NCI-H2107 treated with DMSO at 0.1 percent for 48 hours (cell line): ENCODE results near the gene TRAM2.

Experiments
- DNase-seq: peaks from one replicate; lab custom pipeline; 2025; ENCODE audit not compliant: unreplicated experiment; lab: John Stamatoyannopoulos, UW

Gene TRAM2

DNA sequence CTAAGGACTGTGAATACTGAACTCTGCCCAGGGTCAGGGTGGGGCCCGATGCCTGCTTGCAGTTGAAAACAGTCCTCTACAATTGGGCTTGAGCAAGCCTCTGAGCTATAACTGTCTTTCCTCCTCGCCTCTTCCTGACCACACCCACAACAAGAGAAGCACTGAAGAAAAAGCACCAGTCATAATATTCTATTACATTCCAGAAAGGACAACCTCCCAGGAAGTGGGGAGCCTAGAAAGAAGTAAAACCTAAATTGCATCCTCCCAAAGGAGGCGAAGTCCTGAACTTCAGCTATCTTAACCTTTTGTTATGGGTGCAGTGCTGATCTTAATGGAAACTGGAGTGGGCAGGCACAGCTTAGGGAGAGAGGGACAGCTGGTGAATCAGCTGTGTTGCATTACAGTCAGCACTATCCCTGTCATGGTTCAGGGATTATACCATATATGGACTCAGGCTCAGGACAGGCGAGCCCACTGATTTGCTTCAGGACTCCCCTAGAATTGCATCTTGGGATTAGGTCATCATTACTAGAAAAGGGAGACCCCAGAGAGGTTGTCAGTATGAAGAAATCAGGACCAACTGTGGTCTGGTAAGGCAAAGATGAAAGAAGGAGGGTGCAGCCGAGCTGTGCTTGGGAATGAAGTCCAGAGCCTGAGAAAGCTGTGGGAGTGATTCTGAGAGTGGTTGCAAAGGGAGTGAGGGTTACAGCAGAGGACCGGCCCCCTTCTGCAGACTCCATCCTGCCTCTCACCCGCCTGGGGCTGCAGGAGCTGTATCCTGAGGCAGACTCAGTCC is 18.3 kb upstream of the TRAM2 start:
- no peak for DNase-seq

- no peak for DNase-seq
Measured at GRCh38 chr6:52594221-52594620, 17.4 kb upstream of the TRAM2 start.

GRCh38 chr6:52591832-52592231 is 15.0 kb upstream of the TRAM2 start:
- peak; percentile 7 for DNase-seq

GRCh38 chr6:52590152-52590891 is 13.5 kb upstream of the TRAM2 start:
- no peak for DNase-seq

- DNase-seq: no peak
Measured at GRCh38 chr6:52588710-52589091, 11.8 kb upstream of the TRAM2 start.

DNA sequence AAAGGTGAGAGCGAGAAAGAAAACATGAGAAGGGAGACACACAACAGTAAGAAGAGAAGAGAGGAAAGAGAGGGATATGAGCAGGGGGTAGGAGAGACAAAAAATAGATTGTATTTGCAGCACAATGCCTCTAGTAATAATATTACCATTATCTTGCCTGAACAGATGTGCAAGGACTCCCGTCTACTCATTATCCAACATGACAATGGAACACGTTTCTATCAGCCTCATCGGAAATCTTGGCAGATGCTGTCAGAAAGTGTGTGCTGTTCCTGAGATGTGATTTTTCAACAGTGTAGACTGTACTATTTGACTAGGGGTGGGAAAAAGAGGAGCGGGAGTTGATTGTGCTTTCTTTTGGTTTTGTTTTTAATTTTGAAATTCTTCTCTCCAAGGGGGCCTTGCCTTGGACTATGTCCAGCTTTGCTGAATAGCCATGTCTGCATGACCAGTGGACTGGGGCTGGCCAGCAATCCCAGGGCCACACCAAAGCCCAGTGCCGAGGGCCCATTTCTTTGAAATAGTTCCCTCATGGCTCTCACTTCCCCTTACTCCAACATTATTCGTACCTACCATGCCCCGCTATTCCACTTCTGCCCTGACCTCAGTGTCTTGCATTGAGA is 11.3 kb upstream of the TRAM2 start:
- DNase-seq: no peak

DNA sequence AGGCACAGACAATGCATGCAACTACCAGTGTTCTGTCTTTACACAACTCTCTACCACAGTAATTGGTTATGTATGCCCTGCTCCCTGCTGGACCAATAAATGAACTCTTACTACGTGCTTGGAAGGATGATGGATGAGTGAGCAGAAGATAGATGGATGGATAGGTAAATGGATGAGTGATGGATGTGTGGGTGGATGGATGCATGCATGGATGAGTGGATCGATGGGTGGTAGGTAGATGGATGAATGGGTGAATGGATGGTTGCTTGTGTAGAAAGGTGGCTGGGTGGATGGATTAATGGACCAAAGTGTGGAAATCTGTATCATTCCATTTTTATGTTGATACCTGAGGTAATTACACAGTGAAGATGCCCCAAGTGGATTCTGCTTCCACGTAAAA is 10.1 kb upstream of the TRAM2 start:
- DNase-seq: no peak

DNA sequence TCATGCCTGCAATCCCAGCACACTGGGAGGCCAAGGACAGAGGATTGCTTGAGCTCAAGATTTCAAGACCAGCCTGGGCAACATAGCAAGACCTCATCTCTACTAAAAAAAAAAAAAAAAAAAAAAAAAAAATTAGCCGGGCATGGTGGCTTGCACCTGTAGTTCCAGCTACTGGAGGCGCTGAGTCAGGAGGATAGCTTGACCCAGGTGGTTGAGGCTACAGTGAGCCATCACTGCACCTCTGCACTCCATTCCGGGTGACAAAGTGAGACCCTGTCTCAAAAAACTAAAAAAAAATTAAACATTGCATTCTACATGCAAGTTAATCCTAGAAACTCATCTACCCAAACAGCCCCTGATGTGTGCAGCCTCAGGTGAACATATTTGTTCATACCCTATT is 7.3 kb upstream of the TRAM2 start:
- DNase-seq: no peak

DNA sequence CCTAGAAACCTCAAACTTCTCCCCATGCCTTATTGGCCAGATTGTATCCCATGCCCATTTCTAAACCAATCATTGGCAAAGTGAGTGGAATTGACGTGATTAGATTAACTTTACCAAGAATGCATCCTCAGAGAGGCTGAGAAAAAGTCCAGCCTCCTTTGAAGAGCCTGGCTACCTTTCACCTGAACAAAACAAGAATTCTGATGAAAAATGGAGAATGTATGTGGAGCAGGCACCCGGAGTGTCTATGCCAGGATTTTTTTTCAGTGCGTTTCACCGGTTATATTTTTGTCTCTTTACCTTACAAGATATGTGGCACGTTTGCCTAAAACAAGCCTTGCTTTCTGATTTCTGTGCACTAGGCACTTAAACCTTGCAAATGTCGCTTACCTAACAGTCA is 6.1 kb upstream of the TRAM2 start:
- DNase-seq: no peak

- no peak for DNase-seq
Measured at GRCh38 chr6:52582446-52582845, 5.6 kb upstream of the TRAM2 start.

DNA sequence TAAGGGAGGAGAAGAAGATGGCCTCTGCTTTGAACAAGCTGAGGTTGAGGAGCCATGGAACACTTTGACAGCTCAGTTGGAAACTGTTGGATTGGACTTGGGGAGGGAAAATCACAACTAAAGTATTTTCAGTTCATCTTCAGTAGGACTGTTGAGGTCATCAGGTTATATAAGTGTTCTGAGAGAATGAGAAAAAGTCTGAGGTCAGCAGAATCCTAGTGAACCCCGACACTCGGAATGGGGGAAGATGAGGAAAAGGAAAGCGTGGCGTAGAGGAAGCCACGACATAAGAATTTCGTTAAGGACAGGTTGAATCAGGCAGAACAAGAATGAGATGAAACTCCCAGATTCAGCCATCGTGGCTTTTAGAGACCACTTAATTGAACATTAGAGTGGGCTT is 4.0 kb upstream of the TRAM2 start:
- DNase-seq: no peak

- no peak for DNase-seq
Measured at GRCh38 chr6:52579006-52579660, 2.3 kb upstream of the TRAM2 start.

- no peak for DNase-seq
Measured at GRCh38 chr6:52577778-52578463, 1.1 kb upstream of the TRAM2 start.

DNA sequence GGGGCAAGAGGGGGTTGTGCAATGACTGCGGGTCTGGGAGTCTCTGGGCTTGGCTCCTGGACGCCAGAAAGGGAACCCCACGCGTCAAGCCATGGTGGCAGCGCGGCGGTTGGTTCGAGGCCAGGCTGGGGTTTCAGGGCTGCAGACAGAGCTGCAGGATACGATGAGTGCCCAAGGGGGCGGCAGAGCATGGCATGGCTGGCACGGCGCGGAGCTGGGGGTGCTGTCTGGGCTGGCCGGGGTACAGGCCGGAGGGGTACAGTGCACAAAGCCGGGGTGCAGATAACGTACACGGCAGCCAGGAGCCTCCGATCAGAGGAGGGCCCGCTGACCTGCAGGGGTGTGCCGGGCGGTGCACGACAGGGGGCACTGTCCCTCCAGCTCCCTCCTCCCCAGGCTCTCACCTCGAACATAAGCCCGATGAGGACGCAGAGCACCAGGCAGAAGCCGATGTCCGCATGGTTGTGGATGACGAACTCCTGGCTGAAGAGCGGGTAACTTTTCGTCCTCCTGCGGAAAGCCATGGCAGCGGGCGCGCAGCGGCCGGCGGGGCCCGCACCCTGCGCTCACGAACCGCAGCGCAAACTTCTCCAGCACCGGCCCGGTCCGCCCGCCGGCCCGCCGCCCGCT is 353 bp downstream of the TRAM2 start:
- DNase-seq: no peak

DNA sequence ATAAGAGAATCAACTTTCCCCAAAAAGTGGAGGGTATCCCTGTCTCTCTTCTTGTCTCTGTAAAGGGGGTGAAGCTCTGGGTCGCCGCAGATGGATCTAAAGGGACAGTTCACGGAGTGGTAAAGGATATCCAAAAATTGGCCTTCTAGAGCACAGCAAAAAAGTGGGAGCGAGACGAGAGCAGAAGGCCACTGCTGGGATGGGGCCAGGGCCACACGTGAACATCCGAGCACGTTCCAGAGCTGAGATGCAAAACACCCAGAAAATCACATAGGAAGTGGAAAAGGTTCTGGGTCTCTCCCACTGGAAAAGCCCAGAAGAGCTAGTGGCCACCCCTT is 837 bp downstream of the TRAM2 start:
- no peak for DNase-seq

DNA sequence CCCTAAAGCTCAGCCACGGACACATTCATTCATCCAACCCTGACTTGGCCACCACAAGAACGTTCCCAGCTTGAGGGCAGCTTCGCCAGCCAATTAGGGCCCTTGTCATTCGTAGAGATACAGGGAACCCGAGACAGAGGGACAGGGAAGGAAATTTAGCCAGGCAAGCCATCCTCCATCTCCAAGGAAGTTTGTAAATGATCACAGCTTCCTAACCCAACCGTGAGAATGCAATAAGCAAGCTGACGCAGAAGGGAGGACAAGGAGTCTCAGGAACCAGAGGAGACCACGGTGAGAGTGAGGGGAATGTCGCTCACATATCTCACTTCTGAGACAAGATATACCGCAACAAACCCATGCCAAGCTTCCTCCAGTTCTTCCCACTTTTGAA is 1.4 kb downstream of the TRAM2 start:
- no peak for DNase-seq

DNA sequence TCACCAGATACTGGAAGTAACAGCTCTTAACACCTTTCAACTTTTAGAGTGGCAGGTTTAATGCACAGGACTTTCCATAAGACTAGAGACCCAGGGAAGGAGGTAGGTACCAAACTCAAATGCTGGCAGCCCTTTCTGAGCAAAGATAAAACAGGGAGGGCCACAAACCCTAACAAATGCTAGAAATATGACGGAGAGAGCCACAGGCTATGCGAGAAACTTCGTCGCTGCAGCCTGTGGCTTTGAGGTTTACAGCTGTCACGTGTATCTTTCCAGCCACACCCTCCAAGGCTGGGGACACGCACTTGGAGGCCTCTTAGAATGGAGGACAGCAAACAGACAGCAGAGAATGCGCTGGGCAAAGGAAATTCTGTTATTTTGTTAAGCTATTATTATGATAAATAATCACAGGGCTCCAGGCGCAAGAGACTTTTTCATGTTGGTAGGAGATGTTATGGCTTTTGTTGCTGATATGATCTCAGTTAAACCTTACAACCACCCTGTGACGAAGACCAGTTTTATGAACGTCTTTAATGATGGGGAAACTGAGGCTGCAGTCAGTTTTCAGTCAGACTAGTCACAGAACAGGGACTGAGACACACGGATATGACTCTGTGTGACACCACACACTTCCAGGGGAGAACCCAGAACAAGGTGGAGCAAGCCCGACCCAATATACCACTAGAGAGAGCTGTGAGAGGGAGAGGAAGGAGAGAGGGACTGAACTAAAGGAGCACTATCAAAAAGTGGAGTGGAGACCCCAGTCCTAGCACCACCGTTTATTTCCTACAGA is 2.0 kb downstream of the TRAM2 start:
- no peak for DNase-seq

DNA sequence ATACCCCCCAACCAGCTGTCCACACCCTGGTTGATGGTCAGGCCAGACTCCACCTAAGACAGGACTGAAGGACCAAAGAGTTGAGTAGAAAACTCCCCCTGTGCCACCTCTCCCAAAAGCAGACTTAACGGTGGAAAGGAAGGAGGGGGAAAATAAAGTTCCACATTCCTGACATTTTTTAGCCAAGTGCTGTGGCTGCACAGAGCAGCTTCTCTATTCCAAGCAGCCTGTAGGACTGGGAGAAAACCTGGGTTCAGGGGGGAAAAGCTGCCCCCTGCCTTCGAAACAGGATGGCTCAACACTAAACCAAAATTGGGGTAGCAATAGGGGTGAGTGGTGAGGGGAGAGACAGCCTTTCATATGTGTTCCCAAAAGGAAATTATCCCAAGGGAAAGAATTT is 3.6 kb downstream of the TRAM2 start:
- DNase-seq: no peak

DNA sequence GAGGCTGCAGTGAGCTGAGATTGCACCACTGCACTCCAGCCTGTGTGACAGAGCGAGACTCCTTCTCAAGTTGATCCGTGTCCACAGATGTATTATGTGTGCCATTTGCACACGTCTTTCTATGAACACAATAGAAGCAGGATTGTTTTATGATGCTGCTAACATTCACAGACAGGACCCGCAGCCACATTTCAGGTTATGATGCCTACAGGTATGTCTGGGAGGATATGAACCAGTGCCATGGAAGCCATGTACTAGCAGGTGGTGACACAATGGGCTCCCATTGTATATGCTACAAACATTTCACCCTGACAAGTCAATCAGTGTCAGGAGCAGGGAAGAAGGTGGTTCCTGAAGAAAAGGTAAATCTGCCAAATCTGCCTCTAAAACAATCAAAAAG is 4.3 kb downstream of the TRAM2 start:
- DNase-seq: no peak
